Measurements from ENCODE around the gene BUD13.
A peak's percentile ranks its signal among the peaks of the same experiment; 100 is the strongest.

The BUD13 gene

GRCh38 chr11:116738975-116739374 lies 33.8 kb downstream of the BUD13 start:
- TF ChIP-seq CTCF (IDR thresholded peaks at IDR 0.05; ENCODE audit: unreplicated experiment in 3 of 3) = no peak
- peak overlapping the region in 2 of 3 experiments; percentile 30 to 36 for H3K27ac Mint-ChIP-seq
- H3K9me3 Mint-ChIP-seq = no peaks in the 10 kb centered on the region

GRCh38 chr11:116736763-116737162 lies 36.0 kb downstream of the BUD13 start:
- H3K27ac Mint-ChIP-seq = no peak overlapping the region
- no peaks in the 10 kb centered on the region for H3K27me3 Mint-ChIP-seq (ENCODE audit: low read depth)
- H3K4me1 Mint-ChIP-seq = peaks cover 23% of the 10 kb centered on the region
- no peaks in the 10 kb centered on the region for H3K36me3 Mint-ChIP-seq (ENCODE audit: low read depth)
- H3K9me3 Mint-ChIP-seq = no peaks in the 10 kb centered on the region
- no peak for TF ChIP-seq CTCF (IDR thresholded peaks at IDR 0.05; ENCODE audit: unreplicated experiment in 3 of 3)
- H3K4me3 Mint-ChIP-seq = no peak overlapping the region

More at GRCh38 chr11:116738975-116739374, 33.8 kb downstream of the BUD13 start:
- Mint-ChIP-seq H3K4me1 (peaks cover 18% of the 10 kb centered on the region), H3K4me3 (no peak overlapping the region), H3K27me3 (ENCODE audit: low read depth) (no peaks in the 10 kb centered on the region), H3K36me3 (ENCODE audit: low read depth) (no peaks in the 10 kb centered on the region)

- H3K27ac Mint-ChIP-seq = no peak overlapping the region
- no peaks in the 10 kb centered on the region for H3K36me3 Mint-ChIP-seq (ENCODE audit: low read depth)
- TF ChIP-seq CTCF (IDR thresholded peaks at IDR 0.05; ENCODE audit: unreplicated experiment in 3 of 3) = no peak
- H3K9me3 Mint-ChIP-seq = no peaks in the 10 kb centered on the region
- H3K27me3 Mint-ChIP-seq (ENCODE audit: low read depth) = peaks cover 3% of the 10 kb centered on the region
- peaks cover 27% of the 10 kb centered on the region for H3K4me1 Mint-ChIP-seq
- no peak overlapping the region for H3K4me3 Mint-ChIP-seq
Observed at GRCh38 chr11:116733969-116734508, 38.7 kb downstream of the BUD13 start.

GRCh38 chr11:116733043-116733755 lies 39.6 kb downstream of the BUD13 start:
- H3K4me3 Mint-ChIP-seq = no peak overlapping the region
- H3K27ac Mint-ChIP-seq = peak overlapping the region in 1 of 3 experiments; percentile 60
- H3K9me3 Mint-ChIP-seq = no peaks in the 10 kb centered on the region
- peaks cover 11% of the 10 kb centered on the region for H3K27me3 Mint-ChIP-seq (ENCODE audit: low read depth)
- no peaks in the 10 kb centered on the region for H3K36me3 Mint-ChIP-seq (ENCODE audit: low read depth)
- TF ChIP-seq CTCF (IDR thresholded peaks at IDR 0.05; ENCODE audit: unreplicated experiment in 3 of 3) = no peak
- peaks cover 25% of the 10 kb centered on the region for H3K4me1 Mint-ChIP-seq

GRCh38 chr11:116732271-116733042 lies 40.3 kb downstream of the BUD13 start:
- Mint-ChIP-seq H3K36me3 (ENCODE audit: low read depth) (no peaks in the 10 kb centered on the region), H3K27ac (peak overlapping the region in 1 of 3 experiments; percentile 60)
- peak; percentile 69 to 84 (median 74) for TF ChIP-seq CTCF (IDR thresholded peaks at IDR 0.05; ENCODE audit: unreplicated experiment in 3 of 3)

More at GRCh38 chr11:116732271-116733042, 40.3 kb downstream of the BUD13 start:
- Mint-ChIP-seq H3K27me3 (ENCODE audit: low read depth) (peaks cover 15% of the 10 kb centered on the region), H3K4me3 (peak overlapping the region in 2 of 3 experiments; percentile 25 to 37), H3K4me1 (peaks cover 25% of the 10 kb centered on the region), H3K9me3 (no peaks in the 10 kb centered on the region)

Measured in nephron (organoid).